Measurements from ENCODE around the gene GGT5. TPM values are rescaled to one million over a fixed set of nuclear protein-coding genes. Genes with fewer than 3 reads are reported as not detected.
"Not testable (repeated sequence)": the region's sequence is repeated elsewhere in the genome, so short reads cannot be mapped to it uniquely, and the experiment has no call there.

Gene GGT5
- total RNA-seq, 1 donor from 2014 or later: 20.5 TPM

GRCh38 chr22:24207264-24208011 lies 37.4 kb downstream of the GGT5 start:
- no peak for DNase-seq (ENCODE audit: low read depth)

GRCh38 chr22:24206460-24207263 lies 38.2 kb downstream of the GGT5 start:
- DNase-seq (ENCODE audit: low read depth): not testable (repeated sequence)

- no peak for DNase-seq (ENCODE audit: low read depth)
These were observed 39.3 kb downstream of the GGT5 start for GRCh38 chr22:24205438-24206195.

- not testable (repeated sequence) for DNase-seq (ENCODE audit: low read depth)
These were observed 41.0 kb downstream of the GGT5 start for GRCh38 chr22:24203856-24204255.

GRCh38 chr22:24201681-24202614 lies 42.9 kb downstream of the GGT5 start:
- DNase-seq (ENCODE audit: low read depth): no peak

GRCh38 chr22:24200619-24201212 lies 44.2 kb downstream of the GGT5 start:
- peak; percentile 69 for DNase-seq (ENCODE audit: low read depth)

- no peak for DNase-seq (ENCODE audit: low read depth)
These were observed 46.2 kb downstream of the GGT5 start for GRCh38 chr22:24198682-24199052.

- DNase-seq (ENCODE audit: low read depth): no peak
These were observed 53.0 kb downstream of the GGT5 start for GRCh38 chr22:24191893-24192292.

- DNase-seq (ENCODE audit: low read depth): no peak
These were observed 53.5 kb downstream of the GGT5 start for GRCh38 chr22:24191381-24191841.

GRCh38 chr22:24190596-24191208 lies 54.2 kb downstream of the GGT5 start:
- DNase-seq (ENCODE audit: low read depth): no peak

GRCh38 chr22:24190159-24190540 lies 54.7 kb downstream of the GGT5 start:
- no peak for DNase-seq (ENCODE audit: low read depth)

GRCh38 chr22:24189249-24190158 lies 55.4 kb downstream of the GGT5 start:
- peak; percentile 68 for DNase-seq (ENCODE audit: low read depth)

GRCh38 chr22:24188705-24189248 lies 56.1 kb downstream of the GGT5 start:
- DNase-seq (ENCODE audit: low read depth): no peak

GRCh38 chr22:24187731-24188644 lies 56.9 kb downstream of the GGT5 start:
- DNase-seq (ENCODE audit: low read depth): no peak

- no peak for DNase-seq (ENCODE audit: low read depth)
These were observed 57.8 kb downstream of the GGT5 start for GRCh38 chr22:24186892-24187670.

GRCh38 chr22:24186352-24186740 lies 58.5 kb downstream of the GGT5 start:
- DNase-seq (ENCODE audit: low read depth): no peak

All from myocyte (in vitro differentiated cells).